HepG2 (cell line): ENCODE results near the gene OTUD1.

Experiments used
- BCLAF1 ChIP-seq: fragments of 450-650 bp; IDR thresholded peaks from 2 replicates; pipeline ENCODE4 v1.6.1; 2017; ENCODE audit warnings: mild to moderate bottlenecking
- ETV5 ChIP-seq: IDR thresholded peaks from 2 replicates; pipeline ENCODE4 v1.6.1; 2018; ENCODE audit warnings: missing biosample characterization, missing genetic modification reagents, inconsistent platforms, borderline replicate concordance
- JARID2 ChIP-seq: sonication (generic); formaldehyde crosslinking; IDR thresholded peaks from 2 replicates; pipeline ENCODE4 v1.8.1; 2023; ENCODE audit warnings: missing genetic modification reagents, inconsistent platforms; ENCODE audit not compliant: insufficient replicate concordance
- NCOA1 ChIP-seq: sonication (generic); formaldehyde crosslinking; IDR thresholded peaks from 2 replicates; pipeline ENCODE4 v1.9.0; 2021; ENCODE audit warnings: missing genetic modification reagents
- POLR2A ChIP-seq, 2 experiments: IDR thresholded peaks; 2 replicates each; pipeline ENCODE4 v1.6.1; 2011; ENCODE audit warnings: low read depth in 2 of 2, low read length in 2 of 2, mild to moderate bottlenecking in 1 of 2, moderate library complexity in 1 of 2; ENCODE audit not compliant: insufficient read depth in 1 of 2
- TF ChIP-seq, protein P1 (sequence below): sonication (generic); formaldehyde crosslinking; conservative IDR thresholded peaks from 2 replicates; pipeline ENCODE4 v1.8.1; 2023; ENCODE audit warnings: missing genetic modification reagents

DNA sequence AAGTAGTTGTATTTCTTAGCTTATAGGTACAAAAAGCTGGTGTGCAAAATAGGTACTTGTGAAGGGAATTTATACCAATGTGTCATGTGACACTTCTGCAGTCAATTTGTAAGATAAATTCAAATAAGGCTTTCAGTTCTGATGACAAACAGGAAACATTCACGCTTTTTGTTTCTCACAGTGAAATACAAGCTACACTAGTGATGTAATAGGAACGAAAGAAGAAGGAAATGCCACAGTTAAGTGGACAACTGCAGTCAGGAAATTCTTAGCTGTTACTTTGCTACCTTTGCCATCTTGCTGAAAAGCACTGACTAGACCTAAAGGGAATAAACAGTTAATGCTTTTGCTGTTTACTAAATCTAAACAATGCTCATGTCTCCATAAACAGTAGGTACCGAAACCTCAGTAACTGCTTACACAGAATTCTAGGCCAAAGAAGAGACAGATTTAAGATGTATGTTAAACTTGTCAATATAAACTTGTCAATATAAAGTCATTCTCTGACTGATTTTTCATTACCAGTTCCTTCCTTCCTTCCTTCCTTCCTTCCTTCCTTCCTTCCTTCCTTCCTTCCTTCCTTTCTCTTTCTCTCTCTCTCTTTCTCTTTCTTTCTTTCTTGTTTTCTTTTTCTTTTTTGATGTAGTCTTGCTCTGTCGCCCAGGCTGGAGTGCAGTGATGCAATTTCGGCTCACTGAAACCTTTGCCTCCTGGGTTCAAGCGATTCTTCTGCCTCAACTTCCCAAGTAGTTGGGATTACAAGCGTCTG is 10.1 kb downstream of the OTUD1 start:
- TF ChIP-seq JARID2 (CRISPR knock-in tag) (no peak), NCOA1 (no peak), ETV5 (no peak), BCLAF1 (no peak), POLR2A (IDR thresholded peaks at IDR 0.05; ENCODE audit: insufficient read depth in 1 of 2, low read depth in 2 of 2, low read length in 2 of 2) (no peak)
- TF ChIP-seq, protein P1, sequence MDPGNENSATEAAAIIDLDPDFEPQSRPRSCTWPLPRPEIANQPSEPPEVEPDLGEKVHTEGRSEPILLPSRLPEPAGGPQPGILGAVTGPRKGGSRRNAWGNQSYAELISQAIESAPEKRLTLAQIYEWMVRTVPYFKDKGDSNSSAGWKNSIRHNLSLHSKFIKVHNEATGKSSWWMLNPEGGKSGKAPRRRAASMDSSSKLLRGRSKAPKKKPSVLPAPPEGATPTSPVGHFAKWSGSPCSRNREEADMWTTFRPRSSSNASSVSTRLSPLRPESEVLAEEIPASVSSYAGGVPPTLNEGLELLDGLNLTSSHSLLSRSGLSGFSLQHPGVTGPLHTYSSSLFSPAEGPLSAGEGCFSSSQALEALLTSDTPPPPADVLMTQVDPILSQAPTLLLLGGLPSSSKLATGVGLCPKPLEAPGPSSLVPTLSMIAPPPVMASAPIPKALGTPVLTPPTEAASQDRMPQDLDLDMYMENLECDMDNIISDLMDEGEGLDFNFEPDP, result no peak
